CD14-positive monocyte (primary cell): Measurements from ENCODE around the gene SKIC8. TPM values are rescaled to one million over a fixed set of nuclear protein-coding genes. Genes with fewer than 3 reads are reported as not detected.
A peak's percentile ranks its signal among the peaks of the same experiment; 100 is the strongest.

Experiments
- DNase-seq, 3 donors: peaks; one replicate each; pipeline ENCODE4 v3.0.0-alpha.2; 2011 to 2022
- H2AFZ ChIP-seq: 2 replicates; pipeline ENCODE4 v1.6.0; 2012; ENCODE audit warnings: mild to moderate bottlenecking, low read depth, low read length, inconsistent platforms; ENCODE audit not compliant: insufficient read depth, poor library complexity, severe bottlenecking
- H3K27ac ChIP-seq, 2 donors: 1 replicate in 1 of 2; 2 replicates in 1 of 2; pipeline ENCODE4 v1.5.1; 2012 to 2013; ENCODE audit warnings: low read length in 2 of 2, control low read depth in 1 of 2, inconsistent platforms in 1 of 2, low read depth in 1 of 2, mild to moderate bottlenecking in 1 of 2
- H3K27me3 ChIP-seq, 2 donors: one replicate each; pipeline versions ENCODE4 v1.6.0 to v1.6.1; 2011 to 2013; ENCODE audit warnings: low read length in 2 of 2; ENCODE audit not compliant: control insufficient read depth in 2 of 2, insufficient read depth in 2 of 2
- H3K36me3 ChIP-seq, 2 donors: replicated peaks in 1 of 2; 1 replicate in 1 of 2; 2 replicates in 1 of 2; pipeline versions ENCODE4 v1.5.1 to v1.6.1; 2012 to 2013; ENCODE audit warnings: low read length in 2 of 2, control low read depth in 1 of 2, inconsistent platforms in 1 of 2, mild to moderate bottlenecking in 1 of 2; ENCODE audit not compliant: insufficient read depth in 2 of 2, control insufficient read depth in 1 of 2
- H3K4me1 ChIP-seq, 2 donors: 1 replicate in 1 of 2; 2 replicates in 1 of 2; pipeline versions ENCODE4 v1.5.1 to v1.6.1; 2012 to 2013; ENCODE audit warnings: low read length in 2 of 2, control low read depth in 1 of 2, inconsistent platforms in 1 of 2, mild to moderate bottlenecking in 1 of 2, moderate library complexity in 1 of 2; ENCODE audit not compliant: insufficient read depth in 2 of 2, control insufficient read depth in 1 of 2
- H3K4me2 ChIP-seq: replicated peaks from 2 replicates; pipeline ENCODE3; 2012; ENCODE audit warnings: low read length, moderate library complexity, mild to moderate bottlenecking; ENCODE audit not compliant: poor library complexity, severe bottlenecking; ENCODE audit errors: extremely low read depth
- H3K4me3 ChIP-seq, 3 experiments: fragments of 200-600 bp in 1 of 3; sonication (generic) in 1 of 3; replicated peaks in 1 of 3; 1 replicate in 2 of 3; 2 replicates in 1 of 3; pipeline ENCODE4 v1.5.1; 2011 to 2013; ENCODE audit warnings: low read length in 3 of 3, mild to moderate bottlenecking in 3 of 3, control low read depth in 2 of 3, low read depth in 2 of 3, inconsistent platforms in 1 of 3, moderate library complexity in 1 of 3
- H3K79me2 ChIP-seq: 2 replicates; pipeline ENCODE4 v1.6.0; 2012; ENCODE audit warnings: mild to moderate bottlenecking, control low read depth, inconsistent platforms, low read length, moderate library complexity; ENCODE audit not compliant: insufficient read depth
- H3K9ac ChIP-seq: 2 replicates; pipeline ENCODE4 v1.6.0; 2017; ENCODE audit warnings: low read length, mild to moderate bottlenecking; ENCODE audit not compliant: insufficient read depth, poor library complexity, severe bottlenecking
- H3K9me3 ChIP-seq, 2 donors: replicated peaks in 1 of 2; 1 replicate in 1 of 2; 2 replicates in 1 of 2; pipeline versions ENCODE4 v1.5.1 to v1.6.1; 2012 to 2013; ENCODE audit warnings: low read length in 2 of 2, control low read depth in 1 of 2; ENCODE audit not compliant: control insufficient read depth in 1 of 2, insufficient read depth in 1 of 2
- H4K20me1 ChIP-seq: 2 replicates; pipeline ENCODE4 v1.6.0; 2012; ENCODE audit warnings: mild to moderate bottlenecking, low read length, control low read depth, moderate library complexity; ENCODE audit not compliant: insufficient read depth
- H3K27ac Mint-ChIP-seq, 7 donors: one replicate each; pipeline ENCODE4 v1.8.0; 2020; ENCODE audit warnings: mild to moderate bottlenecking in 7 of 7, mixed read lengths in 7 of 7, moderate library complexity in 6 of 7, inconsistent platforms in 2 of 7
- H3K27me3 Mint-ChIP-seq, 3 donors: one replicate each; pipeline ENCODE4 v1.8.0; 2021 to 2022; ENCODE audit warnings: low read depth in 3 of 3, mild to moderate bottlenecking in 3 of 3, mixed read lengths in 3 of 3, moderate library complexity in 3 of 3, inconsistent platforms in 1 of 3
- H3K36me3 Mint-ChIP-seq, 2 donors: one replicate each; pipeline ENCODE4 v1.8.0; 2020; ENCODE audit warnings: mixed read lengths in 2 of 2, inconsistent platforms in 1 of 2, mild to moderate bottlenecking in 1 of 2
- H3K4me1 Mint-ChIP-seq: one replicate; pipeline ENCODE4 v1.8.0; 2020; ENCODE audit warnings: mild to moderate bottlenecking, mixed read lengths
- H3K4me3 Mint-ChIP-seq, 2 donors: one replicate each; pipeline ENCODE4 v1.8.0; 2020; ENCODE audit warnings: mild to moderate bottlenecking in 2 of 2, mixed read lengths in 2 of 2, moderate library complexity in 1 of 2
- H3K9me3 Mint-ChIP-seq, 7 donors: one replicate each; pipeline ENCODE4 v1.8.0; 2020 to 2022; ENCODE audit warnings: mixed read lengths in 7 of 7, mild to moderate bottlenecking in 6 of 7, moderate library complexity in 6 of 7, inconsistent platforms in 2 of 7
- WGBS: methylation state at CpG from one replicate; pipeline ENCODE4 v1.1.5; 2013; ENCODE audit warnings: missing lambda C conversion rate; ENCODE audit not compliant: insufficient coverage; 5-methylcytosine and 5-hydroxymethylcytosine counted together
- intact Hi-C, 2 donors: fragments of 100-400 bp; cut with micrococcal nuclease; formaldehyde crosslinking; loops; one replicate each; pipeline versions ENCODE4 v1.15.0 to v1.15.1; 2023
- polyA plus RNA-seq, 3 donors: library from polyadenylated mRNA; depleted of rRNA in 1 of 3; unstranded in 2 of 3; stranded (reverse) in 1 of 3; fragments of 300-500 nt in 2 of 3; fragments of >200 nt in 1 of 3; fragmentation: Illumina TruSeq in 2 of 3; gene quantifications; 1 replicate in 2 of 3; 2 replicates in 1 of 3; pipeline ENCODE4 v1.2.3, GENCODE V29; 2012 to 2021
- TF ChIP-seq, protein P1 (sequence below): fragments of 200-600 bp; IDR thresholded peaks from one replicate; pipeline ENCODE4 v1.8.0; 2022; ENCODE audit warnings: antibody characterized with exemption, mild to moderate bottlenecking

The SKIC8 gene
- polyA plus RNA-seq, 3 donors: 59.8 to 123 (median 88.0) TPM

DNA sequence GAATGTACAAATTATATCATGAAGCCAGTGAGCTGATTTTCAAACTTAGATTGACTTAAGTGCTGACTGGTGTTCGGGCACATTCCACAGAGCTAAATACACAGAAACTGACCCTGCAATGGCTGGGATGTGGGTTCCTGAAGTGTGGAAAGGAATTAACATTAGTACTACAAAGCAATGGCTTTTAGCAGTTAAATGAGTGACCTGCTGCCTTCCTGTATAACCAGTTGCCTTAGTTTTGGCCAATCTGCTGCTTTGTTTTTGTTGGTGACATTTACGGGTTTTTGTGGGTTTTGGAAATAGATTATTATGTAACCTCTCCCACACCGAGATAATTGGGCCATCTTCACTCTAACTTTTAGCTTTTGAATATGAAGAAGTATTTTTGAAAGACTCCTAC lies 2.4 kb upstream of the SKIC8 start:
- Histone ChIP-seq H2AFZ (peak overlapping the region; percentile 52), H3K9ac (no peak overlapping the region), H3K4me1 (peaks cover 53 to 61% of the 10 kb centered on the region in 2 donors), H3K36me3 (no peaks in the 10 kb centered on the region), H3K4me3 (peak overlapping the region in 1 of 3 experiments; percentile 34), H3K9me3 (peaks cover 0 to 6% of the 10 kb centered on the region in 2 donors), H3K27ac (peak overlapping the region; percentile 82 to 89), H4K20me1 (no peaks in the 10 kb centered on the region), H3K27me3 (no peaks in the 10 kb centered on the region), H3K79me2 (peaks cover 23% of the 10 kb centered on the region), H3K4me2 (peak overlapping the region; percentile 20)
- Mint-ChIP-seq H3K4me3 (no peak overlapping the region), H3K27ac (peak overlapping the region; percentile 77 to 97 (median 95)), H3K27me3 (peaks cover 0 to 2% (median 0%) of the 10 kb centered on the region in 3 donors), H3K4me1 (peaks cover 51% of the 10 kb centered on the region), H3K9me3 (peaks cover 0 to 5% (median 0%) of the 10 kb centered on the region in 7 donors), H3K36me3 (no peaks in the 10 kb centered on the region)
- TF ChIP-seq, protein P1, sequence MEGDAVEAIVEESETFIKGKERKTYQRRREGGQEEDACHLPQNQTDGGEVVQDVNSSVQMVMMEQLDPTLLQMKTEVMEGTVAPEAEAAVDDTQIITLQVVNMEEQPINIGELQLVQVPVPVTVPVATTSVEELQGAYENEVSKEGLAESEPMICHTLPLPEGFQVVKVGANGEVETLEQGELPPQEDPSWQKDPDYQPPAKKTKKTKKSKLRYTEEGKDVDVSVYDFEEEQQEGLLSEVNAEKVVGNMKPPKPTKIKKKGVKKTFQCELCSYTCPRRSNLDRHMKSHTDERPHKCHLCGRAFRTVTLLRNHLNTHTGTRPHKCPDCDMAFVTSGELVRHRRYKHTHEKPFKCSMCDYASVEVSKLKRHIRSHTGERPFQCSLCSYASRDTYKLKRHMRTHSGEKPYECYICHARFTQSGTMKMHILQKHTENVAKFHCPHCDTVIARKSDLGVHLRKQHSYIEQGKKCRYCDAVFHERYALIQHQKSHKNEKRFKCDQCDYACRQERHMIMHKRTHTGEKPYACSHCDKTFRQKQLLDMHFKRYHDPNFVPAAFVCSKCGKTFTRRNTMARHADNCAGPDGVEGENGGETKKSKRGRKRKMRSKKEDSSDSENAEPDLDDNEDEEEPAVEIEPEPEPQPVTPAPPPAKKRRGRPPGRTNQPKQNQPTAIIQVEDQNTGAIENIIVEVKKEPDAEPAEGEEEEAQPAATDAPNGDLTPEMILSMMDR: no peak
- intact Hi-C loops: loop anchor here in 1 of 2 donors (5.0 to 10.0 kb wide), 2 partner anchors 135 to 573 kb away; partner anchors contain the start of genes IREB2 and MORF4L1
- DNase-seq: peak; percentile 20 to 55 (median 51)
- WGBS: no CpG with 5 or more reads among the region's 3 CpGs

DNA sequence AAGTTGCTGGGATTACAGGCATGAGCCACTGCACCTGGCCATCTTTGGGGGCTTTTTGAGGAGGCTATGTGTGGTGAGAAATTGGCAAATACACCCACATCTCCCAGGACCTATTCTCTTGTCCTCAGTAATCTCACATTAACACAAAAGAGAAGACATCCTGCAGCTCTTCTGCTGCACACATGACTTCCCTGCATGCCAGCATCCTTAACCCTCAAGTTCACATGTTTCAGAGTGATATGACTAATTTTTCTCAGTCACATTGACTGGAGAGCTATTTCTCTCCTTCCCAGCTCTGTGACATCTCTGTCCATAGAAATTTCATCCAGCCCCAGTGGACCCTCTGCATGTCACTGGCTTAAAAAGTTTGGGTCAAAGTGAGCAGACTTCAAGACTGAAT lies 1.9 kb upstream of the SKIC8 start:
- peak overlapping the region; percentile 10 for H3K4me2 ChIP-seq
- TF ChIP-seq, protein P1: no peak
- Mint-ChIP-seq H3K9me3 (peaks cover 0 to 5% (median 0%) of the 10 kb centered on the region in 7 donors), H3K27me3 (peaks cover 0 to 2% (median 0%) of the 10 kb centered on the region in 3 donors), H3K4me1 (peaks cover 47% of the 10 kb centered on the region), H3K4me3 (no peak overlapping the region), H3K27ac (peak overlapping the region; percentile 77 to 97 (median 95)), H3K36me3 (no peaks in the 10 kb centered on the region)
- H3K27ac ChIP-seq: peak overlapping the region; percentile 82 to 89
- peak overlapping the region; percentile 52 for H2AFZ ChIP-seq
- no peak overlapping the region for H3K9ac ChIP-seq
- H4K20me1 ChIP-seq: no peaks in the 10 kb centered on the region
- peaks cover 28% of the 10 kb centered on the region for H3K79me2 ChIP-seq
- H3K27me3 ChIP-seq: no peaks in the 10 kb centered on the region
- H3K9me3 ChIP-seq: peaks cover 0 to 6% of the 10 kb centered on the region in 2 donors
- DNase-seq: peak in 2 of 3 donors; percentile 23 to 52
- H3K4me3 ChIP-seq: peak overlapping the region in 1 of 3 experiments; percentile 34
- H3K4me1 ChIP-seq: peaks cover 49 to 56% of the 10 kb centered on the region in 2 donors
- intact Hi-C loops: loop anchor here in 1 of 2 donors (5.0 to 10.0 kb wide), 2 partner anchors 136 to 573 kb away; partner anchors contain the start of genes IREB2 and MORF4L1
- H3K36me3 ChIP-seq: no peaks in the 10 kb centered on the region
